ENCODE measurements around the gene CRNKL1.

GRCh38 chr20:20060234-20060998 lies 8.2 kb upstream of the CRNKL1 start:
- no peak for TF ChIP-seq CTCF (IDR thresholded peaks at IDR 0.05)
- TF ChIP-seq POLR2A (IDR thresholded peaks at IDR 0.05) = no peak

All from stomach (tissue), 4 donors.